Caco-2 (cell line): ENCODE data around the gene PGAM2. TPM values are rescaled to one million over a fixed set of nuclear protein-coding genes. Genes with fewer than 3 reads are reported as not detected.

Experiments used
- BruUV-seq: library from RNA; stranded (reverse); fragments of 400-500 nt; replicated peaks from 2 replicates; lab custom pipeline; 2021; lab: Mats Ljungman, UMichigan
- CTCF ChIA-PET: fragments of 300-600 bp; sonication (Branson Sonifier 250); formaldehyde crosslinking; loops from one replicate; lab custom pipeline; 2022; ENCODE audit warnings: antibody characterized with exemption; lab: Charles Lee
- POLR2A ChIA-PET: fragments of 300-600 bp; sonication (Branson Sonifier 250); formaldehyde crosslinking; loops from one replicate; lab custom pipeline; 2022; ENCODE audit warnings: antibody characterized with exemption; lab: Charles Lee
- DNase-seq, 2 experiments: peaks; one replicate each; pipeline versions ENCODE4 v3.0.0 to v3.0.0-alpha.2; 2020 to 2022
- H3K27me3 ChIP-seq: replicated peaks from 2 replicates; pipeline ENCODE4 v1.6.0; 2011; ENCODE audit warnings: low read length; ENCODE audit not compliant: control insufficient read depth, insufficient read depth
- H3K36me3 ChIP-seq: 2 replicates; pipeline ENCODE4 v1.5.1; 2011; ENCODE audit warnings: low read length; ENCODE audit not compliant: control insufficient read depth, insufficient read depth
- H3K4me1 ChIP-seq: fragments of 250-450 bp; sonication (Bioruptor Pico); 2 replicates; pipeline ENCODE4 v1.5.1; 2020; ENCODE audit warnings: mild to moderate bottlenecking
- H3K4me3 ChIP-seq: 2 replicates; pipeline ENCODE4 v1.5.1; 2011; ENCODE audit warnings: low read depth, mild to moderate bottlenecking, control low read depth, low read length
- H3K9me3 ChIP-seq: fragments of 250-450 bp; sonication (Bioruptor Pico); 2 replicates; pipeline ENCODE4 v1.5.1; 2020; ENCODE audit warnings: mild to moderate bottlenecking, moderate library complexity
- H3K27ac Mint-ChIP-seq: one replicate; pipeline ENCODE4 v1.8.0; 2022; ENCODE audit warnings: mixed read lengths; ENCODE audit not compliant: unreplicated experiment
- H3K27me3 Mint-ChIP-seq: one replicate; pipeline ENCODE4 v1.8.0; 2022; ENCODE audit warnings: mixed read lengths; ENCODE audit not compliant: insufficient read depth, unreplicated experiment
- H3K36me3 Mint-ChIP-seq: one replicate; pipeline ENCODE4 v1.8.0; 2022; ENCODE audit warnings: mild to moderate bottlenecking, mixed read lengths; ENCODE audit not compliant: insufficient read depth, unreplicated experiment
- H3K4me1 Mint-ChIP-seq: one replicate; pipeline ENCODE4 v1.8.0; 2022; ENCODE audit warnings: low read depth, mixed read lengths; ENCODE audit not compliant: unreplicated experiment
- H3K4me3 Mint-ChIP-seq: one replicate; pipeline ENCODE4 v1.8.0; 2022; ENCODE audit warnings: mild to moderate bottlenecking, moderate library complexity, mixed read lengths; ENCODE audit not compliant: unreplicated experiment
- H3K9me3 Mint-ChIP-seq: one replicate; pipeline ENCODE4 v1.8.0; 2022; ENCODE audit warnings: mixed read lengths; ENCODE audit not compliant: unreplicated experiment
- CTCF ChIP-seq, 2 experiments: fragments of 200-600 bp in 1 of 2; IDR thresholded peaks; 1 replicate in 1 of 2; 2 replicates in 1 of 2; pipeline versions ENCODE4 v1.5.1 to v1.8.0; 2011 to 2022; ENCODE audit warnings: antibody characterized with exemption in 1 of 2, control low read depth in 1 of 2, inconsistent platforms in 1 of 2, low read depth in 1 of 2, low read length in 1 of 2, mild to moderate bottlenecking in 1 of 2, moderate library complexity in 1 of 2; ENCODE audit not compliant: insufficient read depth in 1 of 2, severe bottlenecking in 1 of 2, unreplicated experiment in 1 of 2
- intact Hi-C: fragments of 100-400 bp; cut with micrococcal nuclease; formaldehyde crosslinking; loops from one replicate; pipeline ENCODE4 v1.10.0; 2022; ENCODE audit not compliant: unreplicated experiment
- total RNA-seq: library from RNA; stranded (reverse); gene quantifications from 2 replicates; pipeline ENCODE4 v1.2.3, GENCODE V29; 2022

Gene PGAM2
- total RNA-seq, 1 experiment from 2014 or later: not detected

- peaks cover 56% of the 10 kb centered on the region for H3K36me3 Mint-ChIP-seq
- POLR2A ChIA-PET: no interaction called here
- no peak overlapping the region for H3K4me3 Mint-ChIP-seq
- intact Hi-C loops: no loop called here
- TF ChIP-seq CTCF (IDR thresholded peaks at IDR 0.05; ENCODE audit: insufficient read depth in 1 of 2, low read depth in 1 of 2, low read length in 1 of 2, severe bottlenecking in 1 of 2, unreplicated experiment in 1 of 2): no peak
- no peaks in the 10 kb centered on the region for H3K27me3 ChIP-seq
- no TSS peak for BruUV-seq
- H3K27ac Mint-ChIP-seq: no peak overlapping the region
- DNase-seq: no peak
- no peak overlapping the region for H3K4me3 ChIP-seq
- CTCF ChIA-PET: no interaction called here
- H3K9me3 ChIP-seq: no peaks in the 10 kb centered on the region
- H3K4me1 Mint-ChIP-seq: peaks cover 10% of the 10 kb centered on the region
- H3K4me1 ChIP-seq: no peaks in the 10 kb centered on the region
- peaks cover 4% of the 10 kb centered on the region for H3K36me3 ChIP-seq
- no peaks in the 10 kb centered on the region for H3K9me3 Mint-ChIP-seq
- H3K27me3 Mint-ChIP-seq: no peaks in the 10 kb centered on the region
Observed at GRCh38 chr7:44050915-44051560, 14.3 kb downstream of the PGAM2 start.

DNA sequence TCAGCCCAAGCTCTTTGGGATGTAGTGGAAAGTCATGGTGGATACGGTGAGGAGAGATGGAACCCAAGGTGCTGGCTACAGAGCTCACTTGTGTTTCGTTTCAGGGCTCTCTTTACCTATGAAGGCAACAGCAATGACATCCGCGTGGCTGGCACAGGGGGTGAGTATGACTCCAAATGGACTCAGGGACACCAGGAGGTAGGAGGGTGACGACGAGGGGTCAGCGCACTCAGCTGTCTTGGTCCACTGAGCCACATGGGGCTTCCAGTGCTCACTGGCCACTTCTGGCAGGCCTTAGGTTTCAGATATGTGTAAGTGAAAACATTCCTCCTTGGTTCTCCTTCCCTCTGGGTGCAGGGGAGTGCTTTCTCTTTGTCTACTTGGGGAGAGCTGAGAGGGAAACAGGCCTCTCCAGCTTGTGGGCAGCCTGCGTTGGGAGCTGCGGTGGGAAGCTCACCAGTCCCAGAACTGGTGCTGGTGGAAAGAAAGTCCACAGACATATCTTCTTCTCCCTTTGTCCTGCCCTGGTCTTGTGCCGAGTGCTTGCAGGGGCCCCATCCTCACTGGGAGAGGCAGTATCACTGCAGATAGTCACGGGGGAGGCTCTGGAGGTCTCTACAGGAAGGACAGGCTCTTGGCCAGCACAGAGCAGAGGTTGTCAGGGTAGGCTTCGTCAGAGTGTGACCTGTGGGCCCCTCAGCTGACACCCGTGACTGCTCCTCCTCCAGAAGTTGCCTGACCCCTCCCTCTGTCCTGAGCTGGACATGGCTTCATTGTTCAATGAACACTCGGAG is 15.0 kb downstream of the PGAM2 start:
- ChIA-PET POLR2A (no interaction called here), CTCF (interaction anchor here (0.8 kb wide), 1 partner anchor 15 kb away, joined by 5 read pairs; the partner anchor contains the start of gene PGAM2)
- peaks cover 53% of the 10 kb centered on the region for H3K36me3 Mint-ChIP-seq
- H3K27ac Mint-ChIP-seq: no peak overlapping the region
- no peak overlapping the region for H3K4me3 Mint-ChIP-seq
- intact Hi-C loops: no loop called here
- no peaks in the 10 kb centered on the region for H3K27me3 Mint-ChIP-seq
- Histone ChIP-seq H3K27me3 (no peaks in the 10 kb centered on the region), H3K4me1 (peaks cover 4% of the 10 kb centered on the region; the same call in 1 of the 2 replicates), H3K4me3 (no peak overlapping the region), H3K36me3 (peaks cover 4% of the 10 kb centered on the region), H3K9me3 (no peaks in the 10 kb centered on the region)
- H3K4me1 Mint-ChIP-seq: peaks cover 16% of the 10 kb centered on the region
- no TSS peak for BruUV-seq
- no peak for DNase-seq
- no peak for TF ChIP-seq CTCF (IDR thresholded peaks at IDR 0.05; ENCODE audit: insufficient read depth in 1 of 2, low read depth in 1 of 2, low read length in 1 of 2, severe bottlenecking in 1 of 2, unreplicated experiment in 1 of 2)
- no peaks in the 10 kb centered on the region for H3K9me3 Mint-ChIP-seq

GRCh38 chr7:44048031-44048795 is 17.2 kb downstream of the PGAM2 start:
- H3K36me3 Mint-ChIP-seq: peaks cover 40% of the 10 kb centered on the region
- H3K27me3 Mint-ChIP-seq: no peaks in the 10 kb centered on the region
- Histone ChIP-seq H3K36me3 (peaks cover 4% of the 10 kb centered on the region), H3K9me3 (no peaks in the 10 kb centered on the region), H3K4me3 (no peak overlapping the region), H3K27me3 (no peaks in the 10 kb centered on the region), H3K4me1 (peaks cover 4% of the 10 kb centered on the region; the same call in 1 of the 2 replicates)
- intact Hi-C loops: no loop called here
- H3K4me3 Mint-ChIP-seq: no peak overlapping the region
- ChIA-PET POLR2A (no interaction called here), CTCF (no interaction called here)
- H3K9me3 Mint-ChIP-seq: no peaks in the 10 kb centered on the region
- no peak for TF ChIP-seq CTCF (IDR thresholded peaks at IDR 0.05; ENCODE audit: insufficient read depth in 1 of 2, low read depth in 1 of 2, low read length in 1 of 2, severe bottlenecking in 1 of 2, unreplicated experiment in 1 of 2)
- H3K4me1 Mint-ChIP-seq: peaks cover 16% of the 10 kb centered on the region
- DNase-seq: peak in 1 of 2 experiments; percentile 15
- H3K27ac Mint-ChIP-seq: no peak overlapping the region
- no TSS peak for BruUV-seq
